Glutamatergic neuron (in vitro differentiated cells): ENCODE data around the gene ZMYND8. TPM values are rescaled to one million over a fixed set of nuclear protein-coding genes. Genes with fewer than 3 reads are reported as not detected.
A peak's percentile ranks its signal among the peaks of the same experiment; 100 is the strongest.

ENCODE experiments used
- DNase-seq: peaks from one replicate; pipeline ENCODE4 v3.0.0; 2022
- H3K27ac Mint-ChIP-seq: one replicate; pipeline ENCODE4 v1.8.0; 2020; ENCODE audit warnings: mild to moderate bottlenecking, mixed read lengths, inconsistent platforms; ENCODE audit not compliant: unreplicated experiment
- H3K27me3 Mint-ChIP-seq: one replicate; pipeline ENCODE4 v1.8.0; 2020; ENCODE audit warnings: mild to moderate bottlenecking, moderate library complexity, mixed read lengths, inconsistent platforms; ENCODE audit not compliant: unreplicated experiment
- H3K36me3 Mint-ChIP-seq: one replicate; pipeline ENCODE4 v1.8.0; 2020; ENCODE audit warnings: mild to moderate bottlenecking, mixed read lengths, inconsistent platforms; ENCODE audit not compliant: unreplicated experiment
- H3K4me1 Mint-ChIP-seq: one replicate; pipeline ENCODE4 v1.8.0; 2020; ENCODE audit warnings: mild to moderate bottlenecking, low read depth, mixed read lengths, inconsistent platforms; ENCODE audit not compliant: unreplicated experiment
- H3K4me3 Mint-ChIP-seq: one replicate; pipeline ENCODE4 v1.8.0; 2020; ENCODE audit warnings: mild to moderate bottlenecking, mixed read lengths, inconsistent platforms; ENCODE audit not compliant: unreplicated experiment
- H3K9me3 Mint-ChIP-seq: one replicate; pipeline ENCODE4 v1.8.0; 2020; ENCODE audit warnings: mild to moderate bottlenecking, moderate library complexity, mixed read lengths, inconsistent platforms; ENCODE audit not compliant: unreplicated experiment
- total RNA-seq: library from RNA; stranded (reverse); fragmentation: NEBNext Ultra II Directional; extraction: Animal tissue kit (Norgen Biotek cat#: 25700); gene quantifications from one replicate; pipeline ENCODE4 v1.2.1, GENCODE V29; 2021; ENCODE audit not compliant: unreplicated experiment
- TF ChIP-seq, protein P1 (sequence below): fragments of 200-600 bp; sonication (generic); IDR thresholded peaks from one replicate; pipeline ENCODE4 v1.5.0; 2021; ENCODE audit not compliant: partially characterized antibody, unreplicated experiment

Gene ZMYND8
- total RNA-seq, 1 donor from 2014 or later, result 116 TPM

DNA sequence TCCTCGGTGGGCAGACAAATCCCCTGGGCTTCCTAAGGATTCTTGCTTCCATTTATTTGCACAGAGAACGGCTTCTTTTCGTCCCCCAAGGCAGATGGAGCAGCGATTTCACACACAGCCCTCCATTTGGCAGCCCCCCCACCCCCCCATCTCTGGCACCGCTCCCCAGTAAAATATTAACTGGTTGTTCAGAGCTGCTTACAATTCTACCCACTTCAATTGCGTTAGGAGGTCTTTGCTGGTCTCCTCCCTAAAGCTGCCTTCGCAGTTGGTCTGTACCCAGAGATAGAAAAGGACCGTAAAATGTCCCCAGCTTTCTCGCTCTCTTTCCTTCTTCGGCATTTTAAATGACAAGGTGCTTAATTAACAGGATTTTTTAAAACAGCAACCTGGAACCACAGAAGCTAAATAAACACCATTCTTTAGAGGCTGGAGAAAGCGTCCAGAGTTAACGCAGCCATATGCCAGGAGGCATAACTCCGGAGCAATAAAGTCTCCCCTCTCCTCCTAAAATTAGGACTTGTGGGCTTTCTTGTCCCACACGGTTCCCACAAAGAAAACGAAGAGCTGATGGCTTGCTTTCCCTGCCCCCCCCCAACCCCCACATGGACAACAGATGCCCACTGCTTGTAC, 1.7 kb upstream of the ZMYND8 start:
- Mint-ChIP-seq H3K4me1 (peaks cover 65% of the 10 kb centered on the region), H3K36me3 (no peaks in the 10 kb centered on the region), H3K27ac (no peak overlapping the region), H3K9me3 (peaks cover 19% of the 10 kb centered on the region), H3K27me3 (peaks cover 14% of the 10 kb centered on the region), H3K4me3 (peak overlapping the region; percentile 95)
- TF ChIP-seq, protein P1, sequence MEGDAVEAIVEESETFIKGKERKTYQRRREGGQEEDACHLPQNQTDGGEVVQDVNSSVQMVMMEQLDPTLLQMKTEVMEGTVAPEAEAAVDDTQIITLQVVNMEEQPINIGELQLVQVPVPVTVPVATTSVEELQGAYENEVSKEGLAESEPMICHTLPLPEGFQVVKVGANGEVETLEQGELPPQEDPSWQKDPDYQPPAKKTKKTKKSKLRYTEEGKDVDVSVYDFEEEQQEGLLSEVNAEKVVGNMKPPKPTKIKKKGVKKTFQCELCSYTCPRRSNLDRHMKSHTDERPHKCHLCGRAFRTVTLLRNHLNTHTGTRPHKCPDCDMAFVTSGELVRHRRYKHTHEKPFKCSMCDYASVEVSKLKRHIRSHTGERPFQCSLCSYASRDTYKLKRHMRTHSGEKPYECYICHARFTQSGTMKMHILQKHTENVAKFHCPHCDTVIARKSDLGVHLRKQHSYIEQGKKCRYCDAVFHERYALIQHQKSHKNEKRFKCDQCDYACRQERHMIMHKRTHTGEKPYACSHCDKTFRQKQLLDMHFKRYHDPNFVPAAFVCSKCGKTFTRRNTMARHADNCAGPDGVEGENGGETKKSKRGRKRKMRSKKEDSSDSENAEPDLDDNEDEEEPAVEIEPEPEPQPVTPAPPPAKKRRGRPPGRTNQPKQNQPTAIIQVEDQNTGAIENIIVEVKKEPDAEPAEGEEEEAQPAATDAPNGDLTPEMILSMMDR, result no peak
- no peak for DNase-seq

DNA sequence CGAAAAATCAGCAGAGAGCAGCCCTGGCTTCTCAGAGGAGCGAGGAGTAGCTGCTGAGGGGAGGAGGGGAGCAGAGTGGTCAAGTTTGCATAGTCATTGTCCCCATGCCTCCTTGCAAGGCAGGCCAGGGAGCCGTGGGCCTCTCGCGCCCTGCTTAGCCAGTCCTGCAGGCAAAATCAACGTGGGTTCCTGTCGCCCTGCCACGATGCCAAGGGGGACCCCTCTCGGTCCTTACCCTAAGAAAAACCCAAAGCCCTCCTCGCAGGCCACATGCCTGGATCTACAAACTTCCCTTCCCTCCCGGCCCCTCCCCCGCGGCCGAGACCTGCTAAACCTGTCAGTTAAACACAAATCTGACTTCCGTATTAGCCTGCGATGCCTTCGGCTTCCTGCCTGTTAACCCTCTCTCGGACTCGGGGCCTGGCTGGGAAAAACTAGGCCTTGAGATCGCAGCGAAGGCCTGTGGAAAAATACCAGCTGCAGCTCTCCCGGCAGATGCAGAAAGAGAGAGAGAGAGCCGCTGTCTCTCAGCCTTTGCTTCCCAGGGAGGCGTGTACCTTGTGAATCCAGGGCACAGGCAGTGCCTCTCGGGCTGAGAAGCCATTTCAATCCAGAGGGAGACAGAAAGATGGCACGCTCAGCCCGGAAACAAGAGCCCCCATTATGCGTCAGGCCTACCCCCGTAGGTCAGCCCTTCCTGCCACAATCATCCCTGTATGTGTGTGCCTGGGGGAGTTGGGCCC, 968 bp upstream of the ZMYND8 start:
- peaks cover 16% of the 10 kb centered on the region for H3K27me3 Mint-ChIP-seq
- H3K4me3 Mint-ChIP-seq, result peak overlapping the region; percentile 95
- no peaks in the 10 kb centered on the region for H3K36me3 Mint-ChIP-seq
- peak; percentile 72 for DNase-seq
- H3K4me1 Mint-ChIP-seq, result peaks cover 70% of the 10 kb centered on the region
- H3K9me3 Mint-ChIP-seq, result peaks cover 17% of the 10 kb centered on the region
- TF ChIP-seq, protein P1, result no peak
- H3K27ac Mint-ChIP-seq, result no peak overlapping the region

DNA sequence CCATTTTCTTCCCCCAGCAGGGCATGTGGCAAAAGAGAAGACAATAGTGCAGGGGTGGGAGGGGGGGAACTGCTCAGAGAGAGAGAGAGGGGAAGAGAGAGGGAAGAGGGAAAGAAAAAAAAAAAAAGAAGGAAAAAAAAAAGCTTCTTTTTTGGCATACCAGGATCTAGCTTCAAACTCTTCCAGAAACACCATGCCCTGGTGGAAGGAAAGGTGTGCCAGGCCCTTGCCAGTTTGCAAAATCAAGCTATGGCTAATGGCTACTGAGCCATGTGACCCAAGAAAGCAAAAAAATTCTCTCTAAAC, 326 bp downstream of the ZMYND8 start:
- peak overlapping the region; percentile 95 for H3K4me3 Mint-ChIP-seq
- peaks cover 14% of the 10 kb centered on the region for H3K9me3 Mint-ChIP-seq
- H3K27ac Mint-ChIP-seq, result no peak overlapping the region
- no peaks in the 10 kb centered on the region for H3K36me3 Mint-ChIP-seq
- TF ChIP-seq, protein P1, result no peak
- peaks cover 16% of the 10 kb centered on the region for H3K27me3 Mint-ChIP-seq
- peaks cover 62% of the 10 kb centered on the region for H3K4me1 Mint-ChIP-seq
- DNase-seq, result no peak

DNA sequence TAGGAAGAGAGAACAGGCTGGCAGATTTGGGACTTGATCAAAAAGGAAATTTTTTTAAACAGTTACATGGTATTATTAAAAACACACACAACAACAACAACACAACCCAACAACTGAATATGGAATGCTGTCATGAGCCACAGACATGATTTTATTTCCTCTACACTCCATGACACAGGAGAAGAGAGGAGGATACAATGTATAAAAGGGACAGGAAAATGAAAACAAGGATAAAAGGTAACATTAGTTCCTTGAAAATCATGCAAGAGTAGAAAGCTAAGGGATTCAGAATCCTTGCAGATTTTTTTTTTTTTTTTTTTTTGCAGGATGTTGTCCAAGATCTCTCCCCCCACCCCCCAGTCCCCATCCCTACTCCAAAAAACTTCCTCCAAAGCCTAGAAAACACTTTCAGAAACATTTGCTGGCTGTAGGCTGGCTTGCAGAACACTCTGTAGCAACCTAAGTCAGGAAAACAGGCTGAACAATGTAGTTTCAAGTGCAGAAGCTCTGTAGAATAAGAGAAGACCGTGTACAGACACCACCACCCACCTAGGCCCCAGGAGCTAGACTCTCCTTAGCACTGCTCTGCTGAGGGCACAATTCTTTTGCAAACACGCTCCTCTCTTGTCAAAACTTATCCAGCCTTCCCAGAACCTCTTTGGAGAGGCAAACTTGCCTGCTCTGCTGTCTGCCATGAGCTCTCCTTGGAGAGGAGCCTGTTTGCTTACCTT, 845 bp downstream of the ZMYND8 start:
- H3K27ac Mint-ChIP-seq, result no peak overlapping the region
- H3K4me1 Mint-ChIP-seq, result peaks cover 57% of the 10 kb centered on the region
- TF ChIP-seq, protein P1, result no peak

More for the DNA sequence above, 845 bp downstream of the ZMYND8 start:
- H3K27me3 Mint-ChIP-seq, result peaks cover 14% of the 10 kb centered on the region
- peaks cover 14% of the 10 kb centered on the region for H3K9me3 Mint-ChIP-seq
- no peak for DNase-seq
- no peak overlapping the region for H3K4me3 Mint-ChIP-seq
- H3K36me3 Mint-ChIP-seq, result no peaks in the 10 kb centered on the region
